ENCODE measurements around the gene CUTA. TPM values are rescaled to one million over a fixed set of nuclear protein-coding genes. Genes with fewer than 3 reads are reported as not detected.
"Not testable (repeated sequence)": the region's sequence is repeated elsewhere in the genome, so short reads cannot be mapped to it uniquely, and the experiment has no call there.

Gene CUTA
- total and polyA plus RNA-seq, 3 donors from 2014 or later = 132 to 146 (median 139) TPM

GRCh38 chr6:33372526-33373123 is 45.3 kb downstream of the CUTA start:
- DNase-seq = no peak
- Histone ChIP-seq H3K4me1 (peaks cover 24% of the 10 kb centered on the region), H3K27me3 (no peaks in the 10 kb centered on the region), H3K9me3 (no peaks in the 10 kb centered on the region), H3K36me3 (ENCODE audit: low read depth, missing control alignments) (no peaks in the 10 kb centered on the region), H3K27ac (no peak overlapping the region), H3K4me3 (no peak overlapping the region)
- 49 to 64% methylated on average over 5 of the region's 5 CpGs for whole genome bisulfite sequencing, 2 donors
- no peak for TF ChIP-seq POLR2A (IDR thresholded peaks at IDR 0.05)
- no peak for TF ChIP-seq CTCF (IDR thresholded peaks at IDR 0.05)
- intact Hi-C loops (cut with DNase I; ENCODE audit: low total_unique reads) = no loop called here

GRCh38 chr6:33371901-33372300 is 46.0 kb downstream of the CUTA start:
- H3K4me1 ChIP-seq = peaks cover 20% of the 10 kb centered on the region
- intact Hi-C loops (cut with DNase I; ENCODE audit: low total_unique reads); H3K27me3 ChIP-seq; H3K36me3 ChIP-seq (ENCODE audit: low read depth, missing control alignments); H3K4me3 ChIP-seq; H3K9me3 ChIP-seq; DNase-seq; H3K27ac ChIP-seq: not testable (repeated sequence)
- WGBS, 2 donors = 92 to 95% methylated on average over 8 of the region's 8 CpGs

- H3K4me1 ChIP-seq; H3K27me3 ChIP-seq; H3K4me3 ChIP-seq; H3K36me3 ChIP-seq (ENCODE audit: low read depth, missing control alignments); intact Hi-C loops (cut with DNase I; ENCODE audit: low total_unique reads); DNase-seq; H3K9me3 ChIP-seq: not testable (repeated sequence)
- 65% methylated on average over 5 of the region's 5 CpGs for WGBS, 2 donors
- H3K27ac ChIP-seq = peak overlapping the region in 1 of 2 donors; percentile 41
These were observed 50.2 kb downstream of the CUTA start for GRCh38 chr6:33367715-33368025.

DNA sequence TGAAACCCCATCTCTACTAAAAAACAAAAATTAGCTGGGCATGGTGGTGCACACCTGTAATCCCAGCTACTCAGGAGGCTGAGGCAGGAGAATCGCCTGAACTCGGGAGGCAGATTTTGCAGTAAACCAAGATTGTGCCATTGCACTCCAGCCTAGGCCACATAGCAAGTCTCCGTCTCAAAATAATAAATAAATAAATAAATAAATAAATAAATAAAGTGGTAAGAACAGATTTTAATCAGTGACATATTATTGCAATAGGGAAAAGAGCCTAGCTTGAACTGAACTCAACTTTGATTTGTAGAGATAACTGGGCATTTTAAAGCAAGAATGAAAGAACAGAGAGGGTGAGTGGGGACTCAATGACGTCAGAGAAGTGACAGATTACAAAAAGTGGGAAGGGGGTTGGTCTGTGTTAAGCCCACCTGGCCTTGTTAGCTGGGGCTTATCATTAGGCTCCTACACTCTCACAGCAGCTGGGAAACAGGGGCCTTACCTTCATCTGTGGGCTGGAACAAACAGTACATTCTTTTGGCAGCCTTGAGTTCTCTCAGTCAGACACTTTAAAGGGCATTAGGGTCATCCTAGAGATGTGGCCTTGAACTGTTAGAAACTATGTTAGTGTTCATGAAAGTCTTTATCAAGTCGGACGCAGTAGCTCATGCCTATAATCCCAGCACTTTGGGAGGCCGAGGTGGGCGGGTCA is 50.7 kb downstream of the CUTA start:
- WGBS, 2 donors = 56 to 57% methylated on average over 8 of the region's 8 CpGs
- Histone ChIP-seq H3K4me1 (no peaks in the 10 kb centered on the region), H3K4me3 (no peak overlapping the region), H3K27ac (peak overlapping the region in 1 of 2 donors; percentile 41), H3K27me3 (no peaks in the 10 kb centered on the region), H3K9me3 (no peaks in the 10 kb centered on the region), H3K36me3 (ENCODE audit: low read depth, missing control alignments) (no peaks in the 10 kb centered on the region)
- DNase-seq = peak; percentile 22
- intact Hi-C loops (cut with DNase I; ENCODE audit: low total_unique reads) = no loop called here
- no peak for TF ChIP-seq CTCF (IDR thresholded peaks at IDR 0.05)
- TF ChIP-seq POLR2A (IDR thresholded peaks at IDR 0.05) = no peak

Small RNAs within 50 kb of the gene (microRNA-seq; reads per million reads assigned to microRNA genes)
- gene MIR5004 (ENCODE audit: borderline number of aligned reads in 2 of 2, borderline replicate concordance in 1 of 2) = 0 reads per million in 2 donors

Small RNAs within 50 kb of the gene (small RNA-seq; reads per million reads assigned to genes)
- gene RPL35AP4 (0 reads per million in 2 donors), gene ZBTB9 (0 reads per million in 2 donors)

Other genes with a start within 250 kb of the CUTA start
- 1 to 10 TPM; 8.6 to 8.8 TPM for gene COL11A2, start 225.6 kb downstream of the CUTA start, total RNA-seq
- gene COL11A2, start 225.6 kb downstream of the CUTA start, polyA plus RNA-seq (ENCODE audit: insufficient read depth, low read depth, low replicate concordance) = 8.2 TPM
- gene RXRB, start 217.4 kb downstream of the CUTA start, total RNA-seq = 10 to 100 TPM; 42.9 to 47.3 TPM
- gene RXRB, start 217.4 kb downstream of the CUTA start, polyA plus RNA-seq (ENCODE audit: insufficient read depth, low read depth, low replicate concordance) = 45.2 TPM
- gene SLC39A7, start 217.2 kb downstream of the CUTA start, total RNA-seq = 10 to 100 TPM; 79.1 to 85.7 TPM
- 87.7 TPM for gene SLC39A7, start 217.2 kb downstream of the CUTA start, polyA plus RNA-seq (ENCODE audit: insufficient read depth, low read depth, low replicate concordance)
- gene HSD17B8, start 213.5 kb downstream of the CUTA start, total RNA-seq = 10 to 100 TPM; 25.4 to 26.3 TPM
- gene HSD17B8, start 213.5 kb downstream of the CUTA start, polyA plus RNA-seq (ENCODE audit: insufficient read depth, low read depth, low replicate concordance) = 11.2 TPM
- gene RING1, start 209.6 kb downstream of the CUTA start, total RNA-seq = 10 to 100 TPM; 36.2 to 38.0 TPM
- 60.2 TPM for gene RING1, start 209.6 kb downstream of the CUTA start, polyA plus RNA-seq (ENCODE audit: insufficient read depth, low read depth, low replicate concordance)
- 10 to 100 TPM; 71.0 to 85.0 TPM for gene VPS52, start 146.2 kb downstream of the CUTA start, total RNA-seq
- gene VPS52, start 146.2 kb downstream of the CUTA start, polyA plus RNA-seq (ENCODE audit: insufficient read depth, low read depth, low replicate concordance) = 87.1 TPM
- 1,000 to 10,000 TPM in 1 of 2 donors, 100 to 1,000 TPM in 1; 685 to 1,953 TPM for gene RPS18, start 146.0 kb downstream of the CUTA start, total RNA-seq
- 2,185 TPM for gene RPS18, start 146.0 kb downstream of the CUTA start, polyA plus RNA-seq (ENCODE audit: insufficient read depth, low read depth, low replicate concordance)
- gene B3GALT4, start 141.0 kb downstream of the CUTA start, total RNA-seq = 10 to 100 TPM; 18.0 to 18.3 TPM
- 55.4 TPM for gene B3GALT4, start 141.0 kb downstream of the CUTA start, polyA plus RNA-seq (ENCODE audit: insufficient read depth, low read depth, low replicate concordance)
- 10 to 100 TPM; 63.2 to 71.2 TPM for gene WDR46, start 128.9 kb downstream of the CUTA start, total RNA-seq
- gene WDR46, start 128.9 kb downstream of the CUTA start, polyA plus RNA-seq (ENCODE audit: insufficient read depth, low read depth, low replicate concordance) = 61.6 TPM
- gene PFDN6, start 128.5 kb downstream of the CUTA start, total RNA-seq = 10 to 100 TPM; 45.5 to 56.2 TPM
- gene PFDN6, start 128.5 kb downstream of the CUTA start, polyA plus RNA-seq (ENCODE audit: insufficient read depth, low read depth, low replicate concordance) = 123 TPM
- gene RGL2, start 119.2 kb downstream of the CUTA start, total RNA-seq = 10 to 100 TPM; 42.8 to 46.2 TPM
- 52.7 TPM for gene RGL2, start 119.2 kb downstream of the CUTA start, polyA plus RNA-seq (ENCODE audit: insufficient read depth, low read depth, low replicate concordance)
- gene TAPBP, start 104.0 kb downstream of the CUTA start, total RNA-seq = 100 to 1,000 TPM in 1 of 2 donors, 10 to 100 TPM in 1; 76.5 to 128 TPM
- gene TAPBP, start 104.0 kb downstream of the CUTA start, polyA plus RNA-seq (ENCODE audit: insufficient read depth, low read depth, low replicate concordance) = 34.6 TPM
- 10 to 100 TPM; 13.4 to 17.1 TPM for gene ZBTB22, start 100.4 kb downstream of the CUTA start, total RNA-seq
- gene ZBTB22, start 100.4 kb downstream of the CUTA start, polyA plus RNA-seq (ENCODE audit: insufficient read depth, low read depth, low replicate concordance) = 15.2 TPM
- 10 to 100 TPM; 61.8 to 75.3 TPM for gene DAXX, start 95.1 kb downstream of the CUTA start, total RNA-seq
- 118 TPM for gene DAXX, start 95.1 kb downstream of the CUTA start, polyA plus RNA-seq (ENCODE audit: insufficient read depth, low read depth, low replicate concordance)
- 10 to 100 TPM; 19.8 to 22.5 TPM for gene KIFC1, start 26.3 kb downstream of the CUTA start, total RNA-seq
- gene KIFC1, start 26.3 kb downstream of the CUTA start, polyA plus RNA-seq (ENCODE audit: insufficient read depth, low read depth, low replicate concordance) = 20.2 TPM
- 100 to 1,000 TPM; 184 to 218 TPM for gene PHF1, start 7.1 kb downstream of the CUTA start, total RNA-seq
- 216 TPM for gene PHF1, start 7.1 kb downstream of the CUTA start, polyA plus RNA-seq (ENCODE audit: insufficient read depth, low read depth, low replicate concordance)
- gene SYNGAP1, start 2.0 kb upstream of the CUTA start, total RNA-seq = 10 to 100 TPM; 29.4 to 43.9 TPM
- gene SYNGAP1, start 2.0 kb upstream of the CUTA start, polyA plus RNA-seq (ENCODE audit: insufficient read depth, low read depth, low replicate concordance) = 31.5 TPM
- 10 to 100 TPM; 15.2 to 15.7 TPM for gene ZBTB9, start 36.5 kb upstream of the CUTA start, total RNA-seq
- gene ZBTB9, start 36.5 kb upstream of the CUTA start, polyA plus RNA-seq (ENCODE audit: insufficient read depth, low read depth, low replicate concordance) = 16.9 TPM
- gene BAK1, start 162.2 kb upstream of the CUTA start, total RNA-seq = 10 to 100 TPM; 13.1 to 14.8 TPM
- gene BAK1, start 162.2 kb upstream of the CUTA start, polyA plus RNA-seq (ENCODE audit: insufficient read depth, low read depth, low replicate concordance) = 17.3 TPM
- 100 to 1,000 TPM in 1 of 2 donors, 10 to 100 TPM in 1; 80.3 to 146 TPM for gene ITPR3, start 203.2 kb upstream of the CUTA start, total RNA-seq
- 58.2 TPM for gene ITPR3, start 203.2 kb upstream of the CUTA start, polyA plus RNA-seq (ENCODE audit: insufficient read depth, low read depth, low replicate concordance)

All from testis (tissue), 3 donors.